GM12801 (cell line): ENCODE results near the gene KIF26B.

Source experiments
- TF ChIP-seq, protein P1 (sequence below): IDR thresholded peaks from one replicate; pipeline ENCODE4 v1.5.1; 2011; ENCODE audit warnings: control low read depth; ENCODE audit not compliant: insufficient read length; ENCODE audit errors: extremely low read depth

The KIF26B gene

DNA sequence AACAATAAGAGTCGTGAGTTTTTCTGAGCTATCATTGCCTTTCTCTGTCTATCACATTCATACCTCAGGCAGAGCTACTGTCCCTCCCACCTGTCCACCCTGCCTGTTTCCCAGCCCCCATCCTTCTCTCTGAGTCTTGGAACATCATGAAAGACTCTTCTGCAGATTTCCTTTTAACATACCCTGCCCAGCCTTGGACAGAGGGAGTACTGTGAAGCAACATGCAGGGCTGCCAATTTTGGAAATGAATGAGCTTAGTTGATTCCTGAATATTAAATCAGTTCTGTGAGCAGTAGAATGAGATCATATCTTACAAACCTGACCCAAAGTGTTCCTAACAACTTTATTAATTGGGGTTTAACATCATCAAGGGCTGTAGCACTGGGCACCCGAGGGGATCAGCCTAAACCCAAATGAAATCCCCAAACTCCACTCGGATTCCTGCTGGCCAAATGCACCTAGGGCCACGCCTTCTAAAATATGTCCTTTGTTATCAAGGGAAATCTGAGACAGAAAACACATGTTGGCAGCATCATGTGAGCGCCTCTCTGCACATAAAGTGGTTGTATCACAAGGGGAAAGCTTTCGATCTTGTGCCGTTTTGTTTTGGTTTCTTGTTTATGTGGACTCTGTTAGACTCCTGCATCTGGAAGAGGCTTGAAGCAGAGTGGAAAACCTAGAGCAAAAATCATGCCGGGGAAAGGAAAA lies 357.6 kb downstream of the KIF26B start:
- TF ChIP-seq, protein P1, sequence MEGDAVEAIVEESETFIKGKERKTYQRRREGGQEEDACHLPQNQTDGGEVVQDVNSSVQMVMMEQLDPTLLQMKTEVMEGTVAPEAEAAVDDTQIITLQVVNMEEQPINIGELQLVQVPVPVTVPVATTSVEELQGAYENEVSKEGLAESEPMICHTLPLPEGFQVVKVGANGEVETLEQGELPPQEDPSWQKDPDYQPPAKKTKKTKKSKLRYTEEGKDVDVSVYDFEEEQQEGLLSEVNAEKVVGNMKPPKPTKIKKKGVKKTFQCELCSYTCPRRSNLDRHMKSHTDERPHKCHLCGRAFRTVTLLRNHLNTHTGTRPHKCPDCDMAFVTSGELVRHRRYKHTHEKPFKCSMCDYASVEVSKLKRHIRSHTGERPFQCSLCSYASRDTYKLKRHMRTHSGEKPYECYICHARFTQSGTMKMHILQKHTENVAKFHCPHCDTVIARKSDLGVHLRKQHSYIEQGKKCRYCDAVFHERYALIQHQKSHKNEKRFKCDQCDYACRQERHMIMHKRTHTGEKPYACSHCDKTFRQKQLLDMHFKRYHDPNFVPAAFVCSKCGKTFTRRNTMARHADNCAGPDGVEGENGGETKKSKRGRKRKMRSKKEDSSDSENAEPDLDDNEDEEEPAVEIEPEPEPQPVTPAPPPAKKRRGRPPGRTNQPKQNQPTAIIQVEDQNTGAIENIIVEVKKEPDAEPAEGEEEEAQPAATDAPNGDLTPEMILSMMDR, result no peak

DNA sequence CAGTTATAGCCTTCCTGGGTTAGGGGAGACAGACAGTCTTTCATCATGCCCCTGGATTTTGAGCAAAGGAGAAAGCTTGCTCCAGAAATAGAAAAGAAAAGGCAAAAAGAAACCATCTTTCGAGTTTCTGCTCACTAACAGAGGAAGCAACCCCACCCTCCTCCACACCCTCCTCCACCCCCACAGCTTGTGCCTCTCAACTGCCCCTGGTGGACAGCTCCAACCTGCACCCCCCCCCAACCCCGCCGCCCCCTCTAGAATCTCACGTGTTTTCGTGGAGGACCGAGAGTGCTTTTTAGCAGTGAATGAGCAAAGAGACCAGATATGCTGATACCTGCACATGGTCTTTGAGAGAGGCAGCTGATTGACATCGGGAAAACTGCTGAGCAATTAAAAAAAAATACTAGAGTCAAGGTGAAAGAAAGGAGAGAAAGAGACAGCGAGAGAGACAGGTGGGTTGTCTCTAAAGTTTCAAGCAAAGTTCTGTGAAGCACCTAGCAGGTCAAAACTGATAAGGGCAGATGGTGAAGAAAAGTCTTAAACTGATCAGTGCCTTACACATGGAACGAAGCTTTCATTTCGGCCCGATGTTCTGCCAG lies 358.3 kb downstream of the KIF26B start:
- TF ChIP-seq, protein P1, result no peak

DNA sequence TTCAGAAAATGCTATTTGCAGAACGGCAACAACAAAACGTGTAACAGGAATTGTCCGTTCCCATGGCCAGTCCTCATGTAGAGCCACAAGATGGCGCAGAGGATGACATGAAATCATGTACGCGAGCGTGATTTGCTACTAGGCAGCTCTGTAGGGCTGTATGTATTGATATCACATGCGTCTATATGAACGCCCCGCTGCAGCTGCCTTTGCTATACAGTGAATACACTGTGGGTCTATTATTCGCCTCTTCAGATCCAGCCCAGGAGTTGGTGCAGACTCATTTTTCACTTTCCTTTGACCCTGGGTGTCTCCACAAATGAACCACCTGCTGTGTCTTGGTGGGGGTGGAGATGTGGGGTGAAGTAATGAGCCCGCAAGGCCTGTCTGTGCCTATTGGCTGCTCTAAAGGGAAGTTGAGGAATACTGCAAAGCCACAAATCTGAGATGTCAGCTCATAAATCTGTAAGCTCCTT lies 361.5 kb downstream of the KIF26B start:
- TF ChIP-seq, protein P1, result no peak

DNA sequence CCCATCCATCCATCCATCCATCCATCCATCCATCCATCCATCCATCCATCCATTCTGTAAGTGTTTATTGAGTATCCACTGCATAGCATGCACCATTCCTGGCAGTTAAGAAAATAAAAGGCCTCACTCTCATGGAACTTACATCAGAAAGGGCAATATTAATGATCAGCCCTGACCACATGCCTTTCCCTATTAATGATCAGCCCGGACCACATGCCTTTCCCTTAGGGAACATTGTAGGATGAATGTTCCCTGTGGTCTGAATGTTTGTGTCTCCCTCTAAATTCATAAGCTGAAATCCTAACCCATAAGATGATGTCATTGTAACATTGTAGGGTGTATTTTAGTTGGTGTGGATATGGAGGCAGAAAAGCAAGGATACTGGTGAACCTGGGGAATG lies 365.8 kb downstream of the KIF26B start:
- TF ChIP-seq, protein P1, result no peak

DNA sequence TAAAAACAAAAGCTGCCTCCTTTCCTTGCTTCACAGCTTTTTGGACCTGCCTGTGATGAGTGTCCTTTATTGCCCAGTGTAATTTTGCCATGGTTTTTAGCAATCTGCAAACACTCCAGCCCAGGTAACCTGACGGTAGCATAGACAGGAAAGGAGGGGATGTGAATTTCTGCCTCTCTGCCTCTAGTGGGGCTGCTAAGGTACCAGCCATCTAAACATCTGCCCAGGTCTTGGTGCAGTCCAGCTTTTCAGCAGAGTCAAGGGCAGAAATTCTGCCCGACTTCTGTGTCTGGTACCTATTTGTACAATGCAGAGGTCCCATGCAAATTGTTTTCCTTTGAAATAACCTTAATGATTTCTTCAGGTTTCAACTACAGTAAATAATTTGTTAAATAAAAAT lies 371.4 kb downstream of the KIF26B start:
- TF ChIP-seq, protein P1, result no peak

DNA sequence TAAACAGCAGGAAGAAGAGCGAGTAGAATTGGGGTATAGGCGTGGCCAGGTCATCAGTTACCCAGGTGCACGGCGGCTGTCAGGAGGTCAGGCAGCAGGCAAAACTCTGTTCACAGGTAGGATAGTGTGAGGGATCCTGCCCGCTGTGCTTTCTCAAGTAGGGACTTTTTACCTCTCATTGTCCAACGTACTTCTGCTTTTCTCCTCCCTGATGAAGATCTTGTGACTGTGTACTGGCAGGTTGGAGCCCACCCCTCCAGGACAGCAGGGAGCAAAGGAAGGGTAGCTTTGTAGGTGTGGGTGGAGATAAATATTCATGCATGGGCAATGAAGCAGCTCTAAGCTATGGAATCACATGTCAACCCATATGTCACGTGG lies 373.5 kb downstream of the KIF26B start:
- TF ChIP-seq, protein P1, result no peak

DNA sequence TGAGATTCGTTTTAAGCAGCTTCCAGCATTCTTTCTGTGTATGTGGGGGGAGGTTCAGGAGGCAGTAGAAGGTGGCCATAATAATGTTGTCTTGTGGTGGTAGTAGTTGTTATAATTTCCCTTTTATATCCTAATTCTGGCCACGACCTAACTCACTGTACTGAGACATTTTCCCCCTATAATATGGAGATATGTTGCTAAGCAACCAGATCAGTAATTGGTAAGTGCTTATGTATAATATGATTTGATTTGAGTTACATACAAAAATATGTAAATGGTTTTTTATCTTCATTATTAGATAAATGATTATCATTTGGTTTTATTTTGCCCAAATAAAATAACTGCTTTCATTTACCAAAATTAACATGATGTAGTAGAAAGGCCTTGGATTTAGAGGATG lies 376.2 kb downstream of the KIF26B start:
- TF ChIP-seq, protein P1, result no peak
